Choroid plexus epithelial cell (primary cell): ENCODE measurements around the gene HAAO.

Source experiments
- DNase-seq: peaks from one replicate; pipeline ENCODE4 v3.0.0-alpha.2; 2010; ENCODE audit warnings: low read depth
- H3K4me3 ChIP-seq: 2 replicates; pipeline ENCODE4 v1.5.1; 2011; ENCODE audit warnings: low read depth, mild to moderate bottlenecking, control low read depth, low read length, moderate library complexity
- TF ChIP-seq, protein P1 (sequence below): conservative IDR thresholded peaks from 2 replicates; pipeline ENCODE4 v1.5.1; 2011; ENCODE audit warnings: low read depth, mild to moderate bottlenecking, control low read depth, inconsistent platforms, low read length, moderate library complexity

Gene HAAO

GRCh38 chr2:42812899-42813479 lies 20.6 kb upstream of the HAAO start:
- peak; percentile 70 for DNase-seq
- H3K4me3 ChIP-seq = no peak overlapping the region
- TF ChIP-seq, protein P1, sequence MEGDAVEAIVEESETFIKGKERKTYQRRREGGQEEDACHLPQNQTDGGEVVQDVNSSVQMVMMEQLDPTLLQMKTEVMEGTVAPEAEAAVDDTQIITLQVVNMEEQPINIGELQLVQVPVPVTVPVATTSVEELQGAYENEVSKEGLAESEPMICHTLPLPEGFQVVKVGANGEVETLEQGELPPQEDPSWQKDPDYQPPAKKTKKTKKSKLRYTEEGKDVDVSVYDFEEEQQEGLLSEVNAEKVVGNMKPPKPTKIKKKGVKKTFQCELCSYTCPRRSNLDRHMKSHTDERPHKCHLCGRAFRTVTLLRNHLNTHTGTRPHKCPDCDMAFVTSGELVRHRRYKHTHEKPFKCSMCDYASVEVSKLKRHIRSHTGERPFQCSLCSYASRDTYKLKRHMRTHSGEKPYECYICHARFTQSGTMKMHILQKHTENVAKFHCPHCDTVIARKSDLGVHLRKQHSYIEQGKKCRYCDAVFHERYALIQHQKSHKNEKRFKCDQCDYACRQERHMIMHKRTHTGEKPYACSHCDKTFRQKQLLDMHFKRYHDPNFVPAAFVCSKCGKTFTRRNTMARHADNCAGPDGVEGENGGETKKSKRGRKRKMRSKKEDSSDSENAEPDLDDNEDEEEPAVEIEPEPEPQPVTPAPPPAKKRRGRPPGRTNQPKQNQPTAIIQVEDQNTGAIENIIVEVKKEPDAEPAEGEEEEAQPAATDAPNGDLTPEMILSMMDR = peak; percentile 62

DNA sequence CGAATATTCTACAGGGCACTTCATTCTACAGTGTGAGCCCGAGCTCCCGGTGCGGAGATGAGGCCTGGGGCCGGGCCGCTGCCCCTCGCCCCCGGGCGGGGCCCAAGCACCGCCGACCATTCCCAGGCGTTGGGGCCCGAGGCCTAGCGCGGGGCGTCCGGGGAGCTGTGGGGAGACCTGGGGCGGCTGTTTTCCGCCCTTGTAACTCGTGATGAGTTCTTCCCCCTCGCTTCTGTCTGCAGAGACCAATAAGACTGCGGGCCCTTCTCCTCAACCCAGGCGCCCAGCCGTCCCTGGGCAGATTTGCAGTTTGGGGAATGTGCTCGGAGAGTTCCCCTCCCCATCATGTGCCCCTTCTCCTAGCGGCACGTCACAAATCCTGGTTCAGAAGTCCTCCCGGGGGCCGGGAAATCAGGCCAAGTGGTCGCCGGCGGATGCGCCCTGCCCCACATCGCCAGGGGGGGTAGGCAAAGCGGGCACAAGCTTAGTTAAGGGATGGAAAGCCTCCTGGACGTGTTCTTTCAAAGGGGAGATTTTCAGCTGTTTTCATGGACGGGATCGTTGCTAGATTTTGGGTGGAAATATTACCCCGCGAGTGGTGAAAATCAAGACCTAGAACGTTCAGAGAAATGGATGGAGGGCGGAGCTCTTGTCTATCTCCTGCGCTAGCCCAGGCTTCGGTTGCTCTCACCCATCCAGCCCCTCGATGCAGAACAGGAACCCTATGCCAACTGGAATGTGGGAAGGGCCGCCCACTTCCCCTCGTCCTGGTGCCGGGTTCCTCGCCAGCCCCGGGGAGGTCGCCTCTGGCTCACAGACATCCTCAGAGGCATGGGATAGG lies 18.8 kb upstream of the HAAO start:
- DNase-seq = peak; percentile 82

GRCh38 chr2:42810121-42810970 lies 18.0 kb upstream of the HAAO start:
- DNase-seq = peak; percentile 98
- TF ChIP-seq, protein P1 = no peak
- peak overlapping the region; percentile 71 for H3K4me3 ChIP-seq

More for the DNA sequence above, 18.8 kb upstream of the HAAO start:
- H3K4me3 ChIP-seq = peak overlapping the region; percentile 71
- TF ChIP-seq, protein P1 = no peak

- peak; percentile 87 for DNase-seq
- TF ChIP-seq, protein P1 = peak; percentile 39
- peak overlapping the region; percentile 71 for H3K4me3 ChIP-seq
Measured at GRCh38 chr2:42809819-42810120, 17.4 kb upstream of the HAAO start.

DNA sequence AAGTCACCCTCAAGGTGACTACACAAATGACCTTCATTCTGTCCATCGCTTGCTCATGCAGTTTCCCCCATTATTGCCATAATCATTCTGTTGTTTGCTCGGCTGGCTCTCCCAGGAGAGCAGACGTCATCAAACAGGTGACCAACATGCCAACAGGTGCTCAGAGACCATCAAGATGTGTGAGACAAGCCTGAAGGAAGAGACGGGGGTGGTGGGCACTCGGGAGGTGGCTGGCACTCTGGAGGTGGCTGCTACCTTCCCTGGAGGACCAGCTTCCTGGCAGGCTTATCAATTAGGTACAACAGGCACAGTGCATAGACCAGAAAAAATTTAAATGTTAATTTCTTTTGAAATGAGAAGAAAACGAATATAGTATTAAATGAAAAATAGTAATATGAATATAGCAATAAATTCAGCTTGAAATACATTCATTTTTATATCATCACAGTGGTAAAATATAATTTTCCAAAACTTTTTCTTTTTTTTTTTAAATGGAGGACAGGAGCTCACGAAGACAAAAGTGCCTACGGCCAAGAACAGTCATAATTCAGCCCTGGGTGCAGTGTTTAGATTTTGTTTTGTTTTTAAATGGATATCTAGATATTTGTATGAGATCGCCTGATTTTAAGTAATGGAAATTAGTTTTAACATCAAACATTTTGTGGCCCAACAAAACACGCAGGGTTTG lies 16.9 kb upstream of the HAAO start:
- TF ChIP-seq, protein P1 = no peak
- no peak for DNase-seq
- peak overlapping the region; percentile 71 for H3K4me3 ChIP-seq

DNA sequence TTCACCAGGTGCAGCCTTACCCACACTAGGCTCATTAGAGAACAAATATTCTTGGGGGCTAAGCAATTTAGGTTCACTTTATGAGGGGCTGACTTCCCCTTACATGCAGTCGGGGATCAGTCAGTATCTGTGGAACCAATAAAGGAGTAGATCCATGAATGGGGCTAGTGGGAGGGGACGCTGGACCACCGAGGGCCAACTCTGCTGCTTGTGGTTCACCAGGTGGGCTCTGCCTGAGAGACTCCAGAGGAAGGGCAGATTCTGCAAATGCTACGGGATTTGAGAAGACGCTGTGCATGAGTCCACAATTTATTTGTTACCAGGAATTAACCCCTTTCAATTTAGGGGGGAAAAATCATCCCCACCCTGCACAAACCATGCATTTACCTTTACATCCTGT lies 15.9 kb upstream of the HAAO start:
- TF ChIP-seq, protein P1 = no peak
- no peak overlapping the region for H3K4me3 ChIP-seq
- DNase-seq = no peak
